HFFc6 (cell line): ENCODE data around the gene SNX19. TPM values are rescaled to one million over a fixed set of nuclear protein-coding genes. Genes with fewer than 3 reads are reported as not detected.

Experiments
- DNase-seq: peaks from one replicate; pipeline ENCODE4 v3.0.0-alpha.2; 2018
- H3K27ac Mint-ChIP-seq: 2 replicates; pipeline ENCODE4 v1.8.0; 2020; ENCODE audit warnings: mild to moderate bottlenecking, mixed read lengths
- H3K27me3 Mint-ChIP-seq: 2 replicates; pipeline ENCODE4 v1.8.0; 2021; ENCODE audit warnings: mild to moderate bottlenecking, moderate library complexity, mixed read lengths; ENCODE audit not compliant: insufficient read depth
- H3K36me3 Mint-ChIP-seq: 2 replicates; pipeline ENCODE4 v1.8.0; 2021; ENCODE audit warnings: low read depth, mixed read lengths
- H3K4me1 Mint-ChIP-seq: 2 replicates; pipeline ENCODE4 v1.8.0; 2020; ENCODE audit warnings: low read depth, mixed read lengths
- H3K4me3 Mint-ChIP-seq: 2 replicates; pipeline ENCODE4 v1.8.0; 2020; ENCODE audit warnings: mild to moderate bottlenecking, moderate library complexity, mixed read lengths
- H3K9me3 Mint-ChIP-seq: 2 replicates; pipeline ENCODE4 v1.8.0; 2020; ENCODE audit warnings: mild to moderate bottlenecking, mixed read lengths
- CTCF ChIP-seq: fragments of 200-600 bp; sonication (generic); IDR thresholded peaks from 2 replicates; pipeline ENCODE4 v1.5.0; 2021; ENCODE audit warnings: antibody characterized with exemption, mild to moderate bottlenecking
- total RNA-seq, 6 experiments: library from RNA; stranded (reverse); fragmentation: NEBNext Ultra II Directional; extraction: Animal tissue kit (Norgen Biotek cat#: 25700); gene quantifications; 2 replicates in 1 of 6; 3 replicates in 5 of 6; pipeline ENCODE4 v1.2.3, GENCODE V29; 2021

Gene SNX19
- total RNA-seq, 6 experiments from 2014 or later = 44.2 to 56.7 (median 50.2) TPM

- Mint-ChIP-seq H3K4me1 (peaks cover 30% of the 10 kb centered on the region), H3K27me3 (peaks cover 15% of the 10 kb centered on the region), H3K36me3 (no peaks in the 10 kb centered on the region), H3K4me3 (no peak overlapping the region), H3K27ac (no peak overlapping the region), H3K9me3 (no peaks in the 10 kb centered on the region)
- no peak for TF ChIP-seq CTCF
- DNase-seq = no peak
Observed at GRCh38 chr11:130825561-130825960, 90.7 kb downstream of the SNX19 start.
